Nephron (organoid): ENCODE measurements around the gene TMEM41A.

Experiments used
- H3K27ac Mint-ChIP-seq, 3 experiments: 2 replicates each; pipeline ENCODE4 v1.8.0; 2020; ENCODE audit warnings: mixed read lengths in 3 of 3, mild to moderate bottlenecking in 2 of 3, moderate library complexity in 1 of 3
- H3K27me3 Mint-ChIP-seq: 2 replicates; pipeline ENCODE4 v1.8.0; 2021; ENCODE audit warnings: low read depth, mild to moderate bottlenecking, moderate library complexity, mixed read lengths
- H3K36me3 Mint-ChIP-seq: 2 replicates; pipeline ENCODE4 v1.8.0; 2020; ENCODE audit warnings: low read depth, mixed read lengths
- H3K4me1 Mint-ChIP-seq: 2 replicates; pipeline ENCODE4 v1.8.0; 2020; ENCODE audit warnings: mixed read lengths
- H3K4me3 Mint-ChIP-seq, 3 experiments: 2 replicates each; pipeline ENCODE4 v1.8.0; 2020; ENCODE audit warnings: mild to moderate bottlenecking in 3 of 3, mixed read lengths in 3 of 3, moderate library complexity in 2 of 3
- H3K9me3 Mint-ChIP-seq: 2 replicates; pipeline ENCODE4 v1.8.0; 2020; ENCODE audit warnings: mixed read lengths
- CTCF ChIP-seq, 3 experiments: fragments of 200-600 bp; sonication (generic); IDR thresholded peaks; one replicate each; pipeline ENCODE4 v1.5.0; 2021; ENCODE audit warnings: antibody characterized with exemption in 3 of 3; ENCODE audit not compliant: unreplicated experiment in 3 of 3

TMEM41A gene

GRCh38 chr3:185448107-185448506, 50.7 kb downstream of the TMEM41A start:
- no peak overlapping the region for H3K4me3 Mint-ChIP-seq
- no peak for TF ChIP-seq CTCF (IDR thresholded peaks at IDR 0.05; ENCODE audit: unreplicated experiment in 3 of 3)
- H3K27me3 Mint-ChIP-seq: no peaks in the 10 kb centered on the region
- H3K4me1 Mint-ChIP-seq: no peaks in the 10 kb centered on the region
- H3K9me3 Mint-ChIP-seq: no peaks in the 10 kb centered on the region
- no peak overlapping the region for H3K27ac Mint-ChIP-seq
- peaks cover 23% of the 10 kb centered on the region for H3K36me3 Mint-ChIP-seq

GRCh38 chr3:185444329-185444728, 54.5 kb downstream of the TMEM41A start:
- Mint-ChIP-seq H3K4me3 (no peak overlapping the region), H3K4me1 (no peaks in the 10 kb centered on the region), H3K36me3 (peaks cover 10% of the 10 kb centered on the region), H3K27ac (no peak overlapping the region), H3K9me3 (no peaks in the 10 kb centered on the region), H3K27me3 (no peaks in the 10 kb centered on the region)
- no peak for TF ChIP-seq CTCF (IDR thresholded peaks at IDR 0.05; ENCODE audit: unreplicated experiment in 3 of 3)

GRCh38 chr3:185442031-185442430, 56.8 kb downstream of the TMEM41A start:
- no peaks in the 10 kb centered on the region for H3K9me3 Mint-ChIP-seq
- H3K4me1 Mint-ChIP-seq: no peaks in the 10 kb centered on the region
- TF ChIP-seq CTCF (IDR thresholded peaks at IDR 0.05; ENCODE audit: unreplicated experiment in 3 of 3): no peak
- H3K36me3 Mint-ChIP-seq: peaks cover 16% of the 10 kb centered on the region
- H3K27ac Mint-ChIP-seq: no peak overlapping the region
- H3K4me3 Mint-ChIP-seq: no peak overlapping the region
- no peaks in the 10 kb centered on the region for H3K27me3 Mint-ChIP-seq

GRCh38 chr3:185439745-185440466, 58.9 kb downstream of the TMEM41A start:
- H3K36me3 Mint-ChIP-seq: peaks cover 14% of the 10 kb centered on the region
- no peak overlapping the region for H3K4me3 Mint-ChIP-seq
- TF ChIP-seq CTCF (IDR thresholded peaks at IDR 0.05; ENCODE audit: unreplicated experiment in 3 of 3): no peak
- no peaks in the 10 kb centered on the region for H3K4me1 Mint-ChIP-seq
- no peaks in the 10 kb centered on the region for H3K27me3 Mint-ChIP-seq
- no peaks in the 10 kb centered on the region for H3K9me3 Mint-ChIP-seq
- H3K27ac Mint-ChIP-seq: no peak overlapping the region
